HG02938 (cell line): ENCODE results near the gene SLC35A5.
A peak's percentile ranks its signal among the peaks of the same experiment; 100 is the strongest.
"Not testable (repeated sequence)": the region's sequence is repeated elsewhere in the genome, so short reads cannot be mapped to it uniquely, and the experiment has no call there.

Source experiments
- ATAC-seq: cut with Tn5 transposase; IDR thresholded peaks from one replicate; pipeline ENCODE4 v1.9.1; 2021; ENCODE audit warnings: mild to moderate bottlenecking, moderate library complexity; ENCODE audit not compliant: unreplicated experiment

Gene SLC35A5, protein sequence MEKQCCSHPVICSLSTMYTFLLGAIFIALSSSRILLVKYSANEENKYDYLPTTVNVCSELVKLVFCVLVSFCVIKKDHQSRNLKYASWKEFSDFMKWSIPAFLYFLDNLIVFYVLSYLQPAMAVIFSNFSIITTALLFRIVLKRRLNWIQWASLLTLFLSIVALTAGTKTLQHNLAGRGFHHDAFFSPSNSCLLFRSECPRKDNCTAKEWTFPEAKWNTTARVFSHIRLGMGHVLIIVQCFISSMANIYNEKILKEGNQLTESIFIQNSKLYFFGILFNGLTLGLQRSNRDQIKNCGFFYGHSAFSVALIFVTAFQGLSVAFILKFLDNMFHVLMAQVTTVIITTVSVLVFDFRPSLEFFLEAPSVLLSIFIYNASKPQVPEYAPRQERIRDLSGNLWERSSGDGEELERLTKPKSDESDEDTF

GRCh38 chr3:112561734-112562529 lies at the start of gene SLC35A5, which contains the start of gene ATG3:
TSS of gene SLC35A5 (plus strand) at chr3:112562045. CDS start at chr3:112563404, 1,359 bp downstream.
TSS of gene ATG3 (minus strand) at chr3:112561962. CDS start at chr3:112561528, 434 bp downstream.
- peak; percentile 78 for ATAC-seq

GRCh38 chr3:112512320-112512719 lies 49.5 kb upstream of the SLC35A5 start:
- no peak for ATAC-seq

GRCh38 chr3:112514527-112515128 lies 47.2 kb upstream of the SLC35A5 start:
- peak; percentile 100 for ATAC-seq

GRCh38 chr3:112518970-112519369 lies 42.9 kb upstream of the SLC35A5 start:
- not testable (repeated sequence) for ATAC-seq

DNA sequence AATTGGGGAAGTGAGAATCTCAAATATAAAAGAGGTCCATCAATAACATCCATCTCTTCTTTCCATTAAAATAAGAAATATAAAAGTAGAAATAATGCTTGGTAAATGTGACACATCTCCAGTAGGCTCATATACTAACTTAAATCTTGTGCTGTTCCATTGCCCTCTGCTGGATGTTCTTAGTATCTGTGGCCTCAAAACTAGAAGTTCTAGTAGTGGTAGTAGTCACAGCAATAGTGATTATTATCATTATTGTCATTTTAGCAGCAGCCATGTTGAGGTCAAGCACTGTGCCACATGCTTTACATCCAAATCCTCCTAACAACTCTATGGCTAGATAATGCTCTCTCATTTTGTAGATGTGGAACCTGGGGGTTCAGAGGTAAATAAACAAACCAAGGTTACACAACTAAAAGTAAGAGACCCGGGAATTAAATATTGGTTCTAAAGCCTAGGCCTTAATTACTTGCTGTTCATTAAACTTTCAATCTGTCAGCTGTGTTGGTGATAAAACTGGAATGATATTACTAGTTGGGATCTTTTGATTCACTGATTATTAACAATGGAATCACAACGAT lies 42.3 kb upstream of the SLC35A5 start:
- peak; percentile 40 for ATAC-seq

- not testable (repeated sequence) for ATAC-seq
Observed at GRCh38 chr3:112524127-112524526, 37.7 kb upstream of the SLC35A5 start.

GRCh38 chr3:112530573-112530972 lies 31.3 kb upstream of the SLC35A5 start:
- no peak for ATAC-seq

- ATAC-seq = no peak
Observed at GRCh38 chr3:112531358-112531781, 30.5 kb upstream of the SLC35A5 start.

DNA sequence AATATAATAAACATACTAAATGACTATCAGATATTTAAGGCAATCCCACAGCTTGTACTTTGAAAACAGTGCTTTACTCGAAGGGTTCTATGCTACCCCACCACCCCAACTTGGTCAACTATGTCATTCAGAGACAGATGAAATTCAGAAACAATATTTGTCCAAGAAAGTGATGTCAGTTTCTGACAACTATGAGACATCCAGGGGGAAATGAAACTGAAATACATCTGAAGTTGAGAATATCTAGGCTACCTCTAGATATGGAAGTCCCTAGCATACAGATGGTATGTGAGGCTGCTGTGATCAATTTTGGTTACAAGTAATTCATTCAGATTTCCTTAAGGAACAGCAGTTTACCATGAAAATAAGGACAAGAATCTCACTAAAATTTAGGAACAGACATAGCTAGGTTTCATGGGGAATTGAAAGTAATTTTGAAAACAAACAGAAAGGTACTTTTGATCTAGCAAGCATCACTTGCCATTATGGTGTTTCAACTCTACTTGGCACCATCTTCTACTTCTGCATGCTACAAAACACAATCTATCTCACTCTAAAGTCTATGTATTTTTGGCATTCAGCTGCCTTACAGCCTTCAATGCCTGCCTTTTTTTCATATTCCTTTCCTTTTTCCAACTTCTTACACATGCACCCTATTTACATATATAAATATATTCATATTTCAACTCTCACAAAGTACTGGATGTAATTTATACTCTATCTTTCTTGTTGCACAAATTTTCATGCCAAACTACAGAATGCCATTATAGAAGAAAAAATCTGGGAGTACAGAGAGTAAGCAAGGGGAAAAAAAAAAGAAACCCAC lies 21.8 kb upstream of the SLC35A5 start:
- peak; percentile 91 for ATAC-seq

- no peak for ATAC-seq
Observed at GRCh38 chr3:112546216-112546759, 15.6 kb upstream of the SLC35A5 start.

DNA sequence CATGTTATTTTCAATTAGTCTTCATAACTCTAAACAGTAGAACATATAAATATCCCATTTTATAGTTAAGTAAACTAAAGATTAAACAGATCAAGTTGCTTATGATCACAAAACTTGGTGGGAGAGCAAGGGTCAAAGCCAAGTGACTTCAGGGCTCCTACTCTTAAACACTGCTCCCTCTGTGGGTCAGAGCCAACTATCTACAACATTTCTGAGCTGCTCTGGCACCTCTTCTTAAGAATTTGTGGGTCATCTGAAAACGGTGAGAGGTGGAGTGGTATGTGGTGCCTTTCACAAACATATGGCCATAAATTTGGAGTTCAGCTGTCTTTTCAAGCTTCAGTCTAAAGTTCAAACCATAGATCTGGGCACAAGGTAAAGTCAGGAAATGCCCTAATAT lies 11.0 kb upstream of the SLC35A5 start:
- no peak for ATAC-seq

GRCh38 chr3:112555535-112556170 lies 6.2 kb upstream of the SLC35A5 start:
- no peak for ATAC-seq

DNA sequence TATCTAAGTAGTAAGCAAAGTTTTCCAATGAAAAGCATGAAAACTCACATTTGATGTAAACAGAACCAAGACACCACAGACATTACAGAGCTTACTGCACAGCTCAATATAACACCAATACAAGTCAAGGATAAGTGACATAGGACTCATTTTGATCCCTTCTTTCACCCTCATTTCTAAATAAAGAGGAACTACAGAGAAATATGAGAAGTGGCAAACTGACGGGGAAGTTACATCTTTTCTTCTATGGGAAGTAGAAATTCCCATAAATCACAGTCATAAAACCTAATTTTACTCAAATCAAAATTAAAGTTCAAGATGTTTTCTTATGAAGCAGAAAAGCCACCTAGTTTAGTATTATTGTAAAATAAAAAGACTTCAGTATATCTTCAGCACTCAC lies 3.9 kb upstream of the SLC35A5 start:
- no peak for ATAC-seq

GRCh38 chr3:112560307-112560706 lies 1.5 kb upstream of the SLC35A5 start:
- ATAC-seq = no peak

- ATAC-seq = peak; percentile 27
Observed at GRCh38 chr3:112560721-112561483, 943 bp upstream of the SLC35A5 start.

DNA sequence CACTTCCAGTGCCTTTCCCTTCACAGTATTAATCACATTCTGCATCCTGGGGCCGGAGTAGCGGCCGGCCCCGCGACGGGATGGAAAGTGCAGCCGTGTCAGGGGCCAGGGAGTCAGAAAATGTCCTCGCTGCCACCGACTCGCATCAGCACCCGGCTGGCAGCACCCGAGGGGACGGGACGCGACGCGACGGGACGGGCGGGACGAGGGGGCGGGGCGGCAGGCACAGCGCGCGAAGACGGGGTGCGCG lies 436 bp upstream of the SLC35A5 start:
- ATAC-seq = peak; percentile 42

DNA sequence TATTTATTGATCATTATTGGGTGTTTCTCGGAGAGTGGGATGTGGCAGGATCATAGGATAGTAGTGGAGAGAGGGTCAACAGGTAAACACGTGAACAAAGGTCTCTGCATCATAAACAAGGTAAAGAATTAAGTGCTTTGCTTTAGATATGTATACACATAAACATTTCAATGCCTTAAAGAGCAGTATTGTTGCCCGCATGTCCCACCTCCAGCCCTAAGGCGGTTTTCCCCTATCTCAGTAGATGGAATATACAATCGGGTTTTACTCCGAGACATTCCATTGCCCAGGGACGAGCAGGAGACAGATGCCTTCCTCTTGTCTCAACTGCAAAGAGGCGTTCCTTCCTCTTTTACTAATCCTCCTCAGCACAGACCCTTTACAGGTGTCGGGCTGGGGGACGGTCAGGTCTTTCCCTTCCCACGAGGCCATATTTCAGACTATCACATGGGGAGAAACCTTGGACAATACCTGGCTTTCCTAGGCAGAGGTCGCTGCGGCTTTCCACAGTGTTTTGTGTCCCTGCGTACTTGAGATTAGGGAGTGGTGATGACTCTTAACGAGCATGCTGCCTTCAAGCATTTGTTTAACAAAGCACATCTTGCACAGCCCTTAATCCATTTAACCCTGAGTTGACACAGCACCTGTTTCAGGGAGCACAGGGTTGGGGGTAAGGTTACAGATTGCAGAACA lies 2.5 kb downstream of the SLC35A5 start:
- not testable (repeated sequence) for ATAC-seq

DNA sequence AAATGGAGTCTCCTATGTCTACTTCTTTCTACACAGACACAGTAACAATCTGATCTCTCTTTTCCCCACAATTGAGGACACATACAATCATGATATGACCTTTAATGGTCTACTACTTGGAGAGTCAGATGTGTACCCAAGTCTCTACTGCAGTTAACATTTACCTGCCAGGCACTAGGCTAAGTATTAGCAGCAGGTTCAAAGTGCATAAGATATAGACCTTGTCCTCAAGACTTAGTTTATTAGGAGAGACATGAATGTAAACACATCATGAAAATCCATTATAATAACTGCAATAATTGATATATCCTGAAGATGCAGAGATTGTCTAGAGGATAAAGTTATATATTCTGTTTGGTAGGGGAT lies 3.1 kb downstream of the SLC35A5 start:
- no peak for ATAC-seq
